GM18526 (cell line): ENCODE results near the gene NPW.

Experiments used
- POLR2A ChIP-seq: IDR thresholded peaks from 3 replicates; pipeline ENCODE4 v1.6.1; 2011; ENCODE audit not compliant: insufficient read length; ENCODE audit errors: extremely low read depth

The NPW gene

DNA sequence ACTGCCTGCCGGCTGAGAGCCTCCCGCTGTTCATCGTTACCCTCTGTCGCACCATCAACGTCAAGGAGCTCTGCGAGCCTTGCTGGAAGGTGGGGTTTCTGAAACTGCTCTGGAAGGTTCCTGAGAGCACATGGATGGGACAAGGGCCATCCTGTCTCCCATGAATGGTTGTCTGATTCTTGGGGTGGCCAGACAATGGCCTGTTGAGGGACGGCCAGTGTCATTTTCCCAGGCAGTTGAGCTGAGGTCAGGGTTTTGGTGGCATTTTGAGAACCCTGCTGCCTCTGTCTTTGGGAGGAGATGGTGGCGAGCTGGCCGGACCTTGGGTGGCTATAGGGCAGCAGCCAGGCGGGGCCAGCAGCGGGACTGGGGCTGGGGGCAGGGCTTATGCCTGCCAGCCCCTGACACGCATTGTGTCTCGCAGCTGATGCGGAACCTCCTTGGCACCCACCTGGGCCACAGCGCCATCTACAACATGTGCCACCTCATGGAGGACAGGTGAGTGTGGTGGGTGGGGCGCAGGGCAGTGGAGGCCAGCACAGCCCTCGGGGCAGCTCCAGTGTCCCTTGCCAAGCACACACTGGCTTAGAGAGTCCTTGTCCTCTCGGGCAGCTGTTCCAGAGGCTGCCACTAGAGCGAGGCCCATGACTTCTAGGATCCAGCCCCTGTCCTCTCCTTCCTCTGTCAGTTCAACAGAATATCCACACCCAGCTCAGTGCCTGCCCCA lies 37.3 kb downstream of the NPW start:
- no peak for TF ChIP-seq POLR2A

DNA sequence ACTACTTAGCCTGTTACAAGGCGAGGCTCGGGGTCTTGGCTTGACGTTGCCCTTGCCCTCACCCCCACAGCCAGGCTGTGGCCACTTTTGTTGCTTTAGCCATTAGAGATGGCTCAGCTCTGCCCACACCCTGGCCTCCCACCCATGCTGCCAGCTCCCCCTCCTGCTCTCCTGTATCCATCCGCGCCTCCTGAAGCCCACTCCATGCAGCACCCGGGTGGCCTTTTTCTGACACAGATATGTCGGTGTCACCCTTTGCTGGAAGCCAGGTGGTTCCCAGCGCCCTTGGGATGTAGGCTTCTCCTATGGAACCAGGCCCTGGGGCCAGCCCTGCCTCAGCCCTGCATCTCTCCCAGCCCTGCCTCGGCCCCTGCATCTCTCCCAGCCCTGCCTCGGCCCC lies 37.9 kb downstream of the NPW start:
- no peak for TF ChIP-seq POLR2A

DNA sequence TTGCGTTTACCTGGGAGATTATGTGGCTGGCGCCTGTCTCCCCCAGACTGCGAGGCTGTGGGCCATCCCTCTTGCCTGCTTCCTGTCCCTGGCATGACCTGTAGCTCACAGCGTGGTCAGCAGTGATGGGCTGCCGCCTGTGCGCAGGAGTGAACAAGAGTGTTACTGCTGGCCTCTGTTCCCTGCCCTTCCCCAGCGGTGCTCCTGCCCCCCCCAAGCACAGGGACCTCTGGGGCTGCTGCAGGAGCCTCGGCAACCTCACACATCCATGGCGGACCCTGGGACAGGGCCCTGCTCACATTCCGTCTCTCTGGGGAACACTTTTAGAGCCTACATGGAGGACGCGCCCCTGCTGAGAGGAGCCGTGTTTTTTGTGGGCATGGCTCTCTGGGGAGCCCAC lies 38.8 kb downstream of the NPW start:
- TF ChIP-seq POLR2A = no peak

DNA sequence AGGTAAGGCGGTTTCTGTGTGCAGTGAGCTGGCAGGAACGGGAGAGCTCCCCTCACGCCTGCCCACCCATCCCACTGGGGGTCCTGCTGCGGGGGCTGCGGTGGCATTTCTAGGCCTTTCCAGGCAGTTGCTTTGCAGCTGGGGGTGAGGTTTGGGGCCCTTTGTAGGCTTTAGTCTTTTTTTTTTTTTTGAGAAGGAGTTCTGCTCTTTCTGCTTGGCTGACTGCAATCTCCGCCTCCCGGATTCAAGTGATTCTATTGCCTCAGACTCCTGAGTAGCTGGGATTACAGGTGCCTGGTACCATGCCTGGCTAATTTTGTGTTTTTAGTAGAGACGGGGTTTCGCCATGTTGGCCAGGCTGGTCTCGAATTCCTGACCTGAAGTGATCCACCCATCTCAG lies 39.3 kb downstream of the NPW start:
- no peak for TF ChIP-seq POLR2A

DNA sequence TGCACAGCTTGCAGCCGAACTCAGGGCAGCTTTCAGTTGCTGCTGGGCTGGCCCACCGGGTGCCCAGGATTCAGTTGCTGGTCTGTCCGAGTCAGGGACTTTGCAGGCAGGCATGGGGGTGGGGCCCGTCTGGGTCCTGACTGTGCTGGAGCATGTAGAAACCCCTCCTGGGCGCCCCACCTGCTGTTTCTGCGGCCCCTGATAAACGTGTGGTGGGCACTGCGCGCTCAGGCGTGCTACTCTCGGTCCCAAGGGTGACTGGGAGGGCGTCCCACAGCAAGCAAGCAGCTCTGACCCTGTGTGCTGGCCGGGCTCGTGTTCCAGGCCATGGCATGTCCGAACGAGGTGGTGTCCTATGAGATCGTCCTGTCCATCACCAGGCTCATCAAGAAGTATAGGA lies 40.8 kb downstream of the NPW start:
- TF ChIP-seq POLR2A = no peak

DNA sequence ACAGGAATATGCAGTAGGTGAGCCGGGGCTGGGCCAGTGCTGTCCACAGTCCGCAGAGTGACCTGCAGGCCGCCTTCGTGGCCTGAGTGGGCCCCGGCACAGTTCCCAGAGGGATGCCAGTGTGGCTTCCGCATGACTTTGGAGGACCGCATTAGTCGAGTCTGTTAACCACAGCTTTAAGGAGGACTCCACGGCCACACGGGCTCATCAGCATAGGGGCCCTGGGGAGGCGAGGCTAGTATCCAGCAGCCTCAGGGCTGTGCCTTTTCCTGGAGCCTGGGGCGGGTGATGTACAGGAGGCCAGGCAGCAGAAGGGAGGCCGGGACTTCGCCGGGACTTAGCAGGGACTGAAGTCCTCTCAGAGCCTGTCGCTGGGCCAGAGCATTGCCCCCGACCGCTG lies 41.4 kb downstream of the NPW start:
- TF ChIP-seq POLR2A = no peak

DNA sequence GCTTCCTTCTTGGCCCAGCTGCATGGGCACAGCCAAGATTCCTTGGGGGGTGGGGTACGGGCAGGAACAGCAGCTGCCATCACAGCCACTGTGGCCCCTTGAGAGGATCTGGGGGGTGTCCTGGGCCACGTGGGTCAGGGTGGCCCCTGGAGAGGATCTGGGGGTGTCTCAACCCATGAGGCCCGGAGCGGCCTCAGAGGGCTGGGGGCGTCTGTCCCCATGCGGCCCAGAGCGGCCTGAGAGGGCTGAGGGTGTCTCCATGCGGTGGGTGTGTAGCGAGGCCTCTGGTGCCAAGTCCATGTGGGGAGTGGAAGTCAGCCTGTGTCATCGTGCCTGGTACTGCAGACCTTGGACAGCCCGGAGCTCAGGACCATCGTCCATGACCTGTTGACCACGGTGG lies 41.9 kb downstream of the NPW start:
- TF ChIP-seq POLR2A = no peak

DNA sequence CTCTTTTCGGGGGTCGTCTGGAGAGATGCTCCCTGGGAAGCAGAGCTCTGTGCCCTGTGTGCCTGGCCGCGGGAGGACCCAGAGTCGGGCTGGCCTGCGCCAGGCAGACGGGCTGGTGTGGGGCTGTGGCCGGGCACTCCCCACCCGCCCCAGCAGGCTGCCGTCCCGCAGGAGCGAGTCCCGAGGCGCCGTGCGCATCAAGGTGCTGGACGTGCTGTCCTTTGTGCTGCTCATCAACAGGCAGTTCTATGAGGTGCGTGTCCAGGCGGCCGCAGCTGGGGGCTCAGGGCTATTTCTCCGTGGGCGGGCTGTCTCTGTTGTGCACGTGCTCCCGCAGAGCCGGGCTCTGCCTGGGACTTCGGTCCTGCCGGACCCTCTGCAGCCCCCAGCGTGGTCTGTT lies 43.2 kb downstream of the NPW start:
- no peak for TF ChIP-seq POLR2A

DNA sequence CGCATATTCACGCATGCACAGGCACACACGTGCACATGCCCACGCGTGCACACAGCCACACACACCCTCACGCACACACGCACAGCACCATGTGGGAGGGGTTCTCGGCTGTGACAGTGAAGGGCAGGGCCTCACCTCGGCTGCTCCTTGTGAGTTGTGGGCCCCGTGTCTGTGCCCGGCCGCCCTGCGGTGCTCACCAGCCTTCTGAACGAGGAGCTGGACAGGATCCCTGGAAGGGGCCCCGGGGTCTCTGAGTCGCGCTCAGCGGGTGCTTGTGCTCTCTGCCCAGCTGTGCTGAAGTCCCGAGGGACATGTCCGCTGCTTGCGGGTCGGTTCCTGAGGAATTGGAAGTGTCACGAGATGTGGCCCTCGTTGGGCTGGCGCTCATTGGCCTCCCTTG lies 44.3 kb downstream of the NPW start:
- no peak for TF ChIP-seq POLR2A

DNA sequence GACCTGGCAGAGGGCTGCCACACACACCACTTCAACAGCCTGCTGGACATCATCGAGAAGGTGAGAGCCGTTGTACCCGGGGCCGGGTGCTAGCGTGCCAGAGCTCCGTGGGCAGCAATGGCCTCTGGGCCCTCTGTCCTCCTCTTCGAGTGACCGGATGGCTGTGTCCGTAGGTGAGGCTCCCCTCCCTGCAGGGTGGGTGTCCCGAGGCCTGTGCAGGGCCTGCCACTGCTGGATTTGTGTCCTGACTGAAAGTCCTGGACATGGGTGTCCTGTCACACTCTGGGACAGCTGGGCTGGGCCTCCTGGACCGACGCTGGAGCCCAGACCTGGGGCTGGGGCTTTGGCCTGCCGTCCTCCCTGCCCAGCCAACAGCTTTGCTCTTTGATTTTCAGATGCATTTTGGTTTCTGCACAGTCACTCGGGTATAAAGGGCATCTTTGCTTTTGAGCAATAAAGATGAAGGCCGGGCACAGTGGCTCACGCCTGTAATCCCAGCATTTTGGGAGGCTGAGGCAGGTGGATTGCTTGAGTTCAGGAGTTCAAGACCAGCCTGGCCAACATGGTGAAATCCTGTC lies 44.9 kb downstream of the NPW start:
- no peak for TF ChIP-seq POLR2A

DNA sequence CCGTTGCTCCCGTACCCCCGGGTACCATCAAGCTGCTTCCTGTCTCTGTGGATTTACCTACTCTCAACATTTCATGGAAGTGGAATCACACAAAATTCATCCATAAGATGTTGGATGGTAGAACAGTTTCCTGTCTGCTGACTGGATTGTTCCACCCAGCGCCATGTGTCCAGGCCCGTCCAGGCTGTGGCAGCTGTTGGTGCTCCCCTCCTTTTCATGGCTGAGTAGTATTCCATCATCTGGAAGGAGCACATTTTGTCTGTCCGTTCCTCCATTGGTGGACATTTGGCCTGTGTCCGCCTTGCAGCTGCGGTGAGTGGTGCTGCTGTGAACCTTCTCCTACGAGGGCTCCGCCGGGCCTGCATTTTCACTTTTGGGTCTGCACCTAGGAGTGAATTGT lies 46.6 kb downstream of the NPW start:
- no peak for TF ChIP-seq POLR2A
